Ovary (tissue), 9 donors: ENCODE results near the gene RILPL1. TPM values are rescaled to one million over a fixed set of nuclear protein-coding genes. Genes with fewer than 3 reads are reported as not detected.

Source experiments
- microRNA-seq, 3 donors: library from miRNA; unstranded; fragments of <30 nt; microRNA quantifications; one replicate each; pipeline versions ENCODE4 to v1.2.0, GENCODE V29; 2019 to 2020
- polyA plus RNA-seq, 2 donors: library from polyadenylated mRNA; stranded (reverse); fragments of 200-250 nt in 1 of 2; fragments of 350-450 nt in 1 of 2; fragmentation: Illumina TruSeq in 1 of 2; extraction: RNeasy Lipid Tissue Mini Kit (QIAGEN cat#74804) in 1 of 2; gene quantifications; one replicate each; pipeline ENCODE4 v1.2.3, GENCODE V29; 2013 to 2014
- small RNA-seq: library from RNA; depleted of rRNA; stranded (forward); fragments of <200 nt; gene quantifications from one replicate; pipeline ENCODE3, GENCODE V24; 2016
- total RNA-seq, 7 donors: library from RNA; depleted of rRNA in 2 of 7; stranded (reverse); fragments of >200 nt in 2 of 7; fragmentation: NEBNext Ultra II Directional in 3 of 7; extraction: Animal tissue kit (Norgen Biotek cat#: 25700) in 3 of 7; gene quantifications; one replicate each; pipeline versions ENCODE4 v1.1.0 to v1.2.4, GENCODE V29; 2016 to 2023
- donor health status: DM: no; HTN: no; CAD: no; lungs with moderate emphysema.
- donor health status: DM: no; HTN: no; CAD: no.
- donor health status: Bipolar disorder and iron deficiency.
- donor health status: DM: yes; HTN: yes; CAD: no.
- donor health status: DM: no; HTN: no; CAD: no.
- donor health status: DM: yes; HTN: yes; CAD: no.

RILPL1 gene
- total and polyA plus RNA-seq, 9 donors = 9.8 to 25.1 (median 18.9) TPM

Small RNAs within 50 kb of the gene (microRNA-seq; reads per million reads assigned to microRNA genes)
- gene MIR3908 = 0 reads per million in 3 donors

Small RNAs within 50 kb of the gene (small RNA-seq; reads per million reads assigned to genes)
- gene AC145423.2 = not detected
- not detected for gene MIR3908

Other genes with a start within 250 kb of the RILPL1 start
- 10 to 100 TPM; 13.7 to 34.0 (median 27.2) TPM for gene SBNO1, start 168.9 kb downstream of the RILPL1 start, total RNA-seq
- gene SBNO1, start 168.9 kb downstream of the RILPL1 start, polyA plus RNA-seq = 10 to 100 TPM in 1 of 2 donors, 1 to 10 TPM in 1; 5.7 to 12.5 TPM
- gene KMT5A, start 149.6 kb downstream of the RILPL1 start, total RNA-seq = 10 to 100 TPM; 14.4 to 31.0 (median 22.6) TPM
- gene KMT5A, start 149.6 kb downstream of the RILPL1 start, polyA plus RNA-seq = 10 to 100 TPM; 21.6 to 47.9 TPM
- 1 to 10 TPM; 4.6 to 6.3 (median 5.8) TPM for gene RILPL2, start 97.0 kb downstream of the RILPL1 start, total RNA-seq
- gene RILPL2, start 97.0 kb downstream of the RILPL1 start, polyA plus RNA-seq = 1 to 10 TPM; 8.0 to 8.7 TPM
- gene SNRNP35, start 75.6 kb downstream of the RILPL1 start, total RNA-seq = 10 to 100 TPM; 13.7 to 18.4 (median 15.8) TPM
- gene SNRNP35, start 75.6 kb downstream of the RILPL1 start, polyA plus RNA-seq = 10 to 100 TPM; 24.7 to 39.9 TPM
- 100 to 1,000 TPM in 6 of 7 donors, 10 to 100 TPM in 1; 96.3 to 250 (median 182) TPM for gene TMED2, start 50.8 kb upstream of the RILPL1 start, total RNA-seq
- gene TMED2, start 50.8 kb upstream of the RILPL1 start, polyA plus RNA-seq = 100 to 1,000 TPM; 106 to 228 TPM
- 10 to 100 TPM; 12.0 to 26.6 (median 19.1) TPM for gene DDX55, start 68.4 kb upstream of the RILPL1 start, total RNA-seq
- gene DDX55, start 68.4 kb upstream of the RILPL1 start, polyA plus RNA-seq = 10 to 100 TPM; 16.2 to 18.3 TPM
- gene EIF2B1, start 100.0 kb upstream of the RILPL1 start, total RNA-seq = 10 to 100 TPM; 33.0 to 80.8 (median 41.7) TPM
- 10 to 100 TPM; 27.1 to 47.6 TPM for gene EIF2B1, start 100.0 kb upstream of the RILPL1 start, polyA plus RNA-seq
- 10 to 100 TPM in 6 of 7 donors, 1 to 10 TPM in 1; 8.1 to 29.5 (median 21.2) TPM for gene GTF2H3, start 100.1 kb upstream of the RILPL1 start, total RNA-seq
- gene GTF2H3, start 100.1 kb upstream of the RILPL1 start, polyA plus RNA-seq = 10 to 100 TPM in 1 of 2 donors, 1 to 10 TPM in 1; 9.3 to 27.8 TPM
- 10 to 100 TPM; 13.2 to 26.4 (median 18.8) TPM for gene TCTN2, start 137.4 kb upstream of the RILPL1 start, total RNA-seq
- gene TCTN2, start 137.4 kb upstream of the RILPL1 start, polyA plus RNA-seq = 10 to 100 TPM; 13.1 to 17.6 TPM
- gene ATP6V0A2, start 178.6 kb upstream of the RILPL1 start, total RNA-seq = 10 to 100 TPM; 14.3 to 35.4 (median 16.5) TPM
- gene ATP6V0A2, start 178.6 kb upstream of the RILPL1 start, polyA plus RNA-seq = 1 to 10 TPM; 5.0 to 8.8 TPM
- 10 to 100 TPM in 1 of 7 donors, 1 to 10 TPM in 2, under 1 TPM in 4; 0.05 to 20.2 (median 0.97) TPM for gene DNAH10, start 228.6 kb upstream of the RILPL1 start, total RNA-seq
- gene DNAH10, start 228.6 kb upstream of the RILPL1 start, polyA plus RNA-seq = under 1 TPM; 0.07 to 0.27 TPM